HEK293 (cell line): ENCODE data around the gene LRRC8C.

Experiments used
- KLF9 ChIP-seq: fragments of 450-650 bp; formaldehyde crosslinking; IDR thresholded peaks from 2 replicates; pipeline ENCODE4 v1.5.1; 2016; ENCODE audit warnings: missing biosample characterization, missing genetic modification characterization, low read depth
- PRDM2 ChIP-seq: fragments of 450-650 bp; formaldehyde crosslinking; IDR thresholded peaks from 2 replicates; pipeline ENCODE4 v1.5.1; 2016; ENCODE audit warnings: missing biosample characterization, missing genetic modification characterization, borderline replicate concordance
- TRIM28 ChIP-seq: IDR thresholded peaks from 2 replicates; pipeline ENCODE4 v1.6.1; 2011; ENCODE audit warnings: low read length, control low read depth, borderline replicate concordance
- ZBTB11 ChIP-seq: fragments of 450-650 bp; formaldehyde crosslinking; conservative IDR thresholded peaks from 2 replicates; pipeline ENCODE4 v1.5.1; 2016; ENCODE audit warnings: low read depth, missing biosample characterization, missing genetic modification characterization
- ZBTB21 ChIP-seq: fragments of 450-650 bp; formaldehyde crosslinking; IDR thresholded peaks from 2 replicates; pipeline ENCODE4 v1.5.1; 2017; ENCODE audit warnings: missing biosample characterization, missing genetic modification characterization
- ZBTB48 ChIP-seq: fragments of 450-650 bp; formaldehyde crosslinking; IDR thresholded peaks from 2 replicates; pipeline ENCODE4 v1.5.1; 2016; ENCODE audit warnings: missing biosample characterization, missing genetic modification characterization
- ZFP69B ChIP-seq: fragments of 450-650 bp; formaldehyde crosslinking; IDR thresholded peaks from 2 replicates; pipeline ENCODE4 v1.5.1; 2016; ENCODE audit warnings: missing biosample characterization, missing genetic modification characterization
- ZNF132 ChIP-seq: fragments of 450-650 bp; formaldehyde crosslinking; IDR thresholded peaks from 2 replicates; pipeline ENCODE4 v1.5.1; 2017; ENCODE audit warnings: missing biosample characterization, missing genetic modification characterization, borderline replicate concordance
- ZNF155 ChIP-seq: fragments of 450-650 bp; formaldehyde crosslinking; IDR thresholded peaks from 2 replicates; pipeline ENCODE4 v1.5.1; 2016; ENCODE audit warnings: missing biosample characterization, missing genetic modification characterization
- ZNF19 ChIP-seq: fragments of 450-650 bp; formaldehyde crosslinking; IDR thresholded peaks from 2 replicates; pipeline ENCODE4; 2016; ENCODE audit warnings: missing biosample characterization, missing genetic modification characterization, low read depth
- ZNF221 ChIP-seq: fragments of 450-650 bp; formaldehyde crosslinking; IDR thresholded peaks from 2 replicates; pipeline ENCODE4 v1.5.1; 2017; ENCODE audit warnings: missing biosample characterization, missing genetic modification characterization, borderline replicate concordance
- ZNF292 ChIP-seq: fragments of 450-650 bp; formaldehyde crosslinking; IDR thresholded peaks from 2 replicates; pipeline ENCODE4 v1.5.1; 2016; ENCODE audit warnings: low read depth, missing biosample characterization, missing genetic modification characterization, borderline replicate concordance
- ZNF302 ChIP-seq: fragments of 450-650 bp; formaldehyde crosslinking; IDR thresholded peaks from 2 replicates; pipeline ENCODE4 v1.5.1; 2016; ENCODE audit warnings: missing biosample characterization, missing genetic modification characterization, low read depth
- ZNF362 ChIP-seq: fragments of 450-650 bp; formaldehyde crosslinking; IDR thresholded peaks from 2 replicates; pipeline ENCODE4 v1.5.1; 2016; ENCODE audit warnings: missing biosample characterization, missing genetic modification characterization
- ZNF404 ChIP-seq: fragments of 450-650 bp; formaldehyde crosslinking; IDR thresholded peaks from 2 replicates; pipeline ENCODE4 v1.5.1; 2017; ENCODE audit warnings: missing biosample characterization, missing genetic modification characterization
- ZNF426 ChIP-seq: fragments of 450-650 bp; formaldehyde crosslinking; IDR thresholded peaks from 2 replicates; pipeline ENCODE4 v1.5.1; 2017; ENCODE audit warnings: missing biosample characterization, missing genetic modification characterization, mild to moderate bottlenecking, inconsistent platforms, moderate library complexity
- ZNF513 ChIP-seq: fragments of 450-650 bp; IDR thresholded peaks from 2 replicates; pipeline ENCODE4 v1.5.1; 2018; ENCODE audit warnings: missing biosample characterization, missing genetic modification characterization
- ZNF596 ChIP-seq: fragments of 450-650 bp; IDR thresholded peaks from 2 replicates; pipeline ENCODE4 v1.5.0; 2018; ENCODE audit warnings: missing biosample characterization, mild to moderate bottlenecking, missing genetic modification characterization, moderate library complexity
- ZNF623 ChIP-seq: fragments of 450-650 bp; formaldehyde crosslinking; IDR thresholded peaks from 2 replicates; pipeline ENCODE4 v1.5.1; 2016; ENCODE audit warnings: missing biosample characterization, missing genetic modification characterization
- ZNF677 ChIP-seq: fragments of 450-650 bp; IDR thresholded peaks from 2 replicates; pipeline ENCODE4 v1.5.0; 2018; ENCODE audit warnings: missing biosample characterization, mild to moderate bottlenecking, missing genetic modification characterization, moderate library complexity
- ZNF692 ChIP-seq: fragments of 450-650 bp; formaldehyde crosslinking; IDR thresholded peaks from 2 replicates; pipeline ENCODE4 v1.5.1; 2016; ENCODE audit warnings: missing biosample characterization, missing genetic modification characterization
- ZNF701 ChIP-seq: fragments of 450-650 bp; formaldehyde crosslinking; IDR thresholded peaks from 2 replicates; pipeline ENCODE4 v1.5.1; 2016; ENCODE audit warnings: missing biosample characterization, missing genetic modification characterization
- TF ChIP-seq, protein P1 (sequence below): fragments of 450-650 bp; formaldehyde crosslinking; IDR thresholded peaks from 2 replicates; pipeline ENCODE4 v1.5.1; 2016; ENCODE audit warnings: missing biosample characterization, missing genetic modification characterization, low read depth

The LRRC8C gene

DNA sequence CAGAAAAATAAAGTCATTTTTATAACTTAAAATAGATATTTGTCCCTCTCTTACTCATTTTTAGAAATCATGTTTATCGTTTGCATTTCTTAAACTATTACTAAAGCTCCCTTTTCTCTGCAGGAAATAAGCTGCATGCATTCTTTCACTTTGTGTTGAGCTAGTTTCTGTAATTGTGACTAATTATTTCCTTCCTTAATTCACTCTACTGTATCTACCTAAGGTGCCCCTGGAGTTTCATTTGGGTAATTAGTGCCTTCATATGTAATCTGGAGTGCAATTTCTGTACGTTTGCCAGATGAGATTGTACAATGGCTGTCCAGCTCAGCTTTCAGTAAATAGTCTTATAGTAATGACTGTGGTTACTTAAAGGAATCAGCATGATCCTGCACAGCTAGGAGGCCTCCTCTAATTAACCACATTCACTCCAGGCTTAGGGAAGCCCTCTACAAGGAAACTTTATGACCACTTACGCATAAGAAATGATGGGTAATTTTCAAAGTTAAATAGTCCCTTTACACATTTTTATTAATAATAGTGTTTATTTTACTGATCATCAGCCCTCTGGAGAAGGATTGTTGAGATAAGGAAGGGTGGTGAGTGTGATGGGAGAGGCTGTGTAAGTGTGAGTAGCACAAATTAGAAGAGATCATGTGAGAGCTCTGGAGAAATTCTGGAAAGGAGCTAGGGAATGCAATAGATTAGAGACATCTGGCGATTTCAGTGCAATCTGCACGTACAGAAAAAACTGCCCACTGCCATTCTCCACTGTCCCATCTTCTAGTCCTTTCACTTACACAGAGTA is 86.8 kb downstream of the LRRC8C start (continued):
- TF ChIP-seq KLF9 (tag by site-specific recombination), result peak; percentile 11; the same call in 1 of the 2 replicates
- TF ChIP-seq ZBTB48 (tag by site-specific recombination), result peak; percentile 73
- peak; percentile 82 for TF ChIP-seq ZNF596
- no peak for TF ChIP-seq ZBTB11
- TF ChIP-seq ZNF19 (tag by site-specific recombination), result no peak
- TF ChIP-seq TRIM28, result peak; percentile 93
- TF ChIP-seq ZNF404 (tag by site-specific recombination), result no peak
- peak; percentile 60 for TF ChIP-seq ZNF362 (tag by site-specific recombination)
- no peak for TF ChIP-seq ZNF155 (tag by site-specific recombination)
- peak; percentile 55 for TF ChIP-seq ZNF513 (tag by site-specific recombination)
- peak; percentile 77 for TF ChIP-seq ZFP69B (tag by site-specific recombination)
- TF ChIP-seq ZBTB21 (tag by site-specific recombination), result peak; percentile 44; the same call in 1 of the 2 replicates
- no peak for TF ChIP-seq ZNF292
- TF ChIP-seq ZNF677 (tag by site-specific recombination), result no peak
- TF ChIP-seq ZNF132 (tag by site-specific recombination), result no peak
- TF ChIP-seq ZNF692 (tag by site-specific recombination), result no peak; the same call in 1 of the 2 replicates
- no peak for TF ChIP-seq PRDM2 (tag by site-specific recombination)
- TF ChIP-seq ZNF701 (tag by site-specific recombination), result no peak
- TF ChIP-seq, protein P1, sequence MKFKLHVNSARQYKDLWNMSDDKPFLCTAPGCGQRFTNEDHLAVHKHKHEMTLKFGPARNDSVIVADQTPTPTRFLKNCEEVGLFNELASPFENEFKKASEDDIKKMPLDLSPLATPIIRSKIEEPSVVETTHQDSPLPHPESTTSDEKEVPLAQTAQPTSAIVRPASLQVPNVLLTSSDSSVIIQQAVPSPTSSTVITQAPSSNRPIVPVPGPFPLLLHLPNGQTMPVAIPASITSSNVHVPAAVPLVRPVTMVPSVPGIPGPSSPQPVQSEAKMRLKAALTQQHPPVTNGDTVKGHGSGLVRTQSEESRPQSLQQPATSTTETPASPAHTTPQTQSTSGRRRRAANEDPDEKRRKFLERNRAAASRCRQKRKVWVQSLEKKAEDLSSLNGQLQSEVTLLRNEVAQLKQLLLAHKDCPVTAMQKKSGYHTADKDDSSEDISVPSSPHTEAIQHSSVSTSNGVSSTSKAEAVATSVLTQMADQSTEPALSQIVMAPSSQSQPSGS (tag by site-specific recombination), result no peak
- no peak for TF ChIP-seq ZNF302 (tag by site-specific recombination)
- no peak for TF ChIP-seq ZNF221
- TF ChIP-seq ZNF426 (tag by site-specific recombination), result no peak
- TF ChIP-seq ZNF623 (tag by site-specific recombination), result peak; percentile 50
